Natural killer cell treated with Interleukin-12 subunit alpha and Interleukin-12 subunit beta and Interleukin-15 and Interleukin-18, amount 100 ng/mL, for 72 hours (primary cell): Measurements from ENCODE around the gene INPP4B. TPM values are rescaled to one million over a fixed set of nuclear protein-coding genes. Genes with fewer than 3 reads are reported as not detected.
A peak's percentile ranks its signal among the peaks of the same experiment; 100 is the strongest.
"Not testable (repeated sequence)": the region's sequence is repeated elsewhere in the genome, so short reads cannot be mapped to it uniquely, and the experiment has no call there.

Experiments used
- ATAC-seq, 2 donors: fragments of 150-1000 bp; cut with Tn5 transposase in 1 of 2; sonication (Bioruptor Pico), chemical (Tn5 transposase) in 1 of 2; 2 replicates each; pipeline ENCODE4 v1.10.0; 2021
- DNase-seq: peaks from one replicate; pipeline ENCODE4 v3.0.0; 2022; ENCODE audit warnings: low spot score
- H3K27ac Mint-ChIP-seq, 2 donors: 1 replicate in 1 of 2; 2 replicates in 1 of 2; pipeline ENCODE4 v1.8.0; 2022; ENCODE audit warnings: mixed read lengths in 2 of 2, mild to moderate bottlenecking in 1 of 2, moderate library complexity in 1 of 2
- H3K27me3 Mint-ChIP-seq, 2 donors: 1 replicate in 1 of 2; 2 replicates in 1 of 2; pipeline ENCODE4 v1.8.0; 2022; ENCODE audit warnings: mixed read lengths in 2 of 2
- H3K36me3 Mint-ChIP-seq: one replicate; pipeline ENCODE4 v1.8.0; 2022; ENCODE audit warnings: mixed read lengths
- H3K4me1 Mint-ChIP-seq, 2 donors: 1 replicate in 1 of 2; 2 replicates in 1 of 2; pipeline ENCODE4 v1.8.0; 2022; ENCODE audit warnings: low read depth in 2 of 2, mixed read lengths in 2 of 2, mild to moderate bottlenecking in 1 of 2
- H3K4me3 Mint-ChIP-seq: one replicate; pipeline ENCODE4 v1.8.0; 2022; ENCODE audit warnings: mixed read lengths
- H3K9me3 Mint-ChIP-seq: 2 replicates; pipeline ENCODE4 v1.8.0; 2022; ENCODE audit warnings: mixed read lengths
- total RNA-seq, 2 donors: library from RNA; stranded (reverse); gene quantifications; one replicate each; pipeline ENCODE4 v1.2.3, GENCODE V29; 2022

The INPP4B gene
- total RNA-seq, 2 donors from 2014 or later = 3.2 to 25.6 TPM

- DNase-seq, H3K9me3 Mint-ChIP-seq, ATAC-seq, H3K27ac Mint-ChIP-seq, H3K27me3 Mint-ChIP-seq, H3K4me3 Mint-ChIP-seq, H3K36me3 Mint-ChIP-seq: not testable (repeated sequence)
- peaks cover 0 to 24% of the 10 kb centered on the region in 2 donors for H3K4me1 Mint-ChIP-seq
Observed at GRCh38 chr4:142397364-142397991, 448.6 kb downstream of the INPP4B start.

GRCh38 chr4:142396279-142396678 is 449.8 kb downstream of the INPP4B start:
- DNase-seq (no peak), ATAC-seq (no peak)
- no peaks in the 10 kb centered on the region for H3K27me3 Mint-ChIP-seq
- peak overlapping the region; percentile 31 to 81 for H3K27ac Mint-ChIP-seq
- peaks cover 3% of the 10 kb centered on the region for H3K9me3 Mint-ChIP-seq
- peaks cover 5% of the 10 kb centered on the region for H3K36me3 Mint-ChIP-seq
- peak overlapping the region; percentile 30 for H3K4me3 Mint-ChIP-seq
- H3K4me1 Mint-ChIP-seq = peaks cover 0 to 23% of the 10 kb centered on the region in 2 donors

GRCh38 chr4:142393127-142393526 is 453.0 kb downstream of the INPP4B start:
- peaks cover 0 to 7% of the 10 kb centered on the region in 2 donors for H3K4me1 Mint-ChIP-seq
- H3K4me3 Mint-ChIP-seq = no peak overlapping the region
- no peak overlapping the region for H3K27ac Mint-ChIP-seq

GRCh38 chr4:142386856-142387255 is 459.2 kb downstream of the INPP4B start:
- ATAC-seq (no peak), DNase-seq (no peak)
- no peaks in the 10 kb centered on the region for H3K4me1 Mint-ChIP-seq
- H3K36me3 Mint-ChIP-seq = peaks cover 4% of the 10 kb centered on the region
- no peak overlapping the region for H3K4me3 Mint-ChIP-seq
- no peaks in the 10 kb centered on the region for H3K9me3 Mint-ChIP-seq
- no peaks in the 10 kb centered on the region for H3K27me3 Mint-ChIP-seq
- H3K27ac Mint-ChIP-seq = no peak overlapping the region

More at GRCh38 chr4:142393127-142393526, 453.0 kb downstream of the INPP4B start:
- peaks cover 9% of the 10 kb centered on the region for H3K36me3 Mint-ChIP-seq
- no peaks in the 10 kb centered on the region for H3K27me3 Mint-ChIP-seq
- ATAC-seq (no peak), DNase-seq (no peak)
- H3K9me3 Mint-ChIP-seq = peaks cover 3% of the 10 kb centered on the region

- DNase-seq = no peak
- H3K27ac Mint-ChIP-seq = no peak overlapping the region
Observed at GRCh38 chr4:142386449-142386848, 459.7 kb downstream of the INPP4B start.

GRCh38 chr4:142383800-142384470 is 462.2 kb downstream of the INPP4B start:
- Mint-ChIP-seq H3K9me3 (no peaks in the 10 kb centered on the region), H3K27ac (no peak overlapping the region), H3K4me1 (peaks cover 0 to 4% of the 10 kb centered on the region in 2 donors), H3K36me3 (no peaks in the 10 kb centered on the region), H3K27me3 (no peaks in the 10 kb centered on the region), H3K4me3 (no peak overlapping the region)
- DNase-seq (no peak), ATAC-seq (no peak)

More at GRCh38 chr4:142386449-142386848, 459.7 kb downstream of the INPP4B start:
- no peak overlapping the region for H3K4me3 Mint-ChIP-seq
- H3K9me3 Mint-ChIP-seq = no peaks in the 10 kb centered on the region
- peaks cover 4% of the 10 kb centered on the region for H3K36me3 Mint-ChIP-seq
- H3K27me3 Mint-ChIP-seq = no peaks in the 10 kb centered on the region
- H3K4me1 Mint-ChIP-seq = no peaks in the 10 kb centered on the region
- no peak for ATAC-seq

- Mint-ChIP-seq H3K27me3 (no peaks in the 10 kb centered on the region), H3K9me3 (no peaks in the 10 kb centered on the region), H3K4me3 (no peak overlapping the region), H3K27ac (no peak overlapping the region), H3K4me1 (peaks cover 0 to 4% of the 10 kb centered on the region in 2 donors), H3K36me3 (no peaks in the 10 kb centered on the region)
- DNase-seq = no peak
- ATAC-seq = no peak
Observed at GRCh38 chr4:142383354-142383753, 462.7 kb downstream of the INPP4B start.

GRCh38 chr4:142380052-142380602 is 466.0 kb downstream of the INPP4B start:
- Mint-ChIP-seq H3K27me3 (no peaks in the 10 kb centered on the region), H3K4me3 (no peak overlapping the region), H3K36me3 (no peaks in the 10 kb centered on the region), H3K4me1 (peaks cover 0 to 10% of the 10 kb centered on the region in 2 donors), H3K9me3 (no peaks in the 10 kb centered on the region), H3K27ac (no peak overlapping the region)
- DNase-seq (no peak), ATAC-seq (no peak)

- Mint-ChIP-seq H3K4me3 (no peak overlapping the region), H3K36me3 (no peaks in the 10 kb centered on the region), H3K4me1 (peaks cover 0 to 10% of the 10 kb centered on the region in 2 donors), H3K27ac (no peak overlapping the region), H3K9me3 (no peaks in the 10 kb centered on the region), H3K27me3 (no peaks in the 10 kb centered on the region)
- DNase-seq = no peak
- no peak for ATAC-seq
Observed at GRCh38 chr4:142379277-142380051, 466.6 kb downstream of the INPP4B start.

- no peaks in the 10 kb centered on the region for H3K27me3 Mint-ChIP-seq
- DNase-seq = no peak
- no peaks in the 10 kb centered on the region for H3K9me3 Mint-ChIP-seq
- ATAC-seq = no peak
- peaks cover 0 to 10% of the 10 kb centered on the region in 2 donors for H3K4me1 Mint-ChIP-seq
- no peak overlapping the region for H3K4me3 Mint-ChIP-seq
- H3K27ac Mint-ChIP-seq = peak overlapping the region; percentile 33 to 71
- H3K36me3 Mint-ChIP-seq = no peaks in the 10 kb centered on the region
Observed at GRCh38 chr4:142378179-142378578, 467.9 kb downstream of the INPP4B start.

GRCh38 chr4:142377342-142378091 is 468.6 kb downstream of the INPP4B start:
- peak in 1 of 2 donors; percentile 82 for ATAC-seq

GRCh38 chr4:142376204-142376603 is 469.9 kb downstream of the INPP4B start:
- Mint-ChIP-seq H3K4me1 (peaks cover 0 to 14% of the 10 kb centered on the region in 2 donors), H3K36me3 (peaks cover 2% of the 10 kb centered on the region), H3K4me3 (no peak overlapping the region), H3K27ac (no peak overlapping the region), H3K27me3 (no peaks in the 10 kb centered on the region), H3K9me3 (no peaks in the 10 kb centered on the region)
- DNase-seq (no peak), ATAC-seq (no peak)

More at GRCh38 chr4:142377342-142378091, 468.6 kb downstream of the INPP4B start:
- Mint-ChIP-seq H3K9me3 (no peaks in the 10 kb centered on the region), H3K4me1 (peaks cover 0 to 14% of the 10 kb centered on the region in 2 donors), H3K27me3 (no peaks in the 10 kb centered on the region), H3K4me3 (peak overlapping the region; percentile 32), H3K27ac (peak overlapping the region; percentile 47 to 71), H3K36me3 (no peaks in the 10 kb centered on the region)
- DNase-seq = no peak

- no peak overlapping the region for H3K4me3 Mint-ChIP-seq
- H3K36me3 Mint-ChIP-seq = peaks cover 11% of the 10 kb centered on the region
- no peak for ATAC-seq
- peaks cover 3 to 14% of the 10 kb centered on the region in 2 donors for H3K4me1 Mint-ChIP-seq
- peaks cover 0 to 3% of the 10 kb centered on the region in 2 donors for H3K27me3 Mint-ChIP-seq
- no peak for DNase-seq
- no peak overlapping the region for H3K27ac Mint-ChIP-seq
- peaks cover 7% of the 10 kb centered on the region for H3K9me3 Mint-ChIP-seq
Observed at GRCh38 chr4:142373610-142374009, 472.5 kb downstream of the INPP4B start.
